GM18507 (cell line): Measurements from ENCODE around the gene PCARE.
"Not testable (repeated sequence)": the region's sequence is repeated elsewhere in the genome, so short reads cannot be mapped to it uniquely, and the experiment has no call there.

Experiments
- DNase-seq: peaks from one replicate; pipeline ENCODE4 v3.0.0; 2011; ENCODE audit warnings: low read depth; ENCODE audit not compliant: insufficient read length; ENCODE audit errors: extremely low spot score
- FAIRE-seq: peaks from 2 replicates; lab custom pipeline; 2011; peaks lifted over from hg19 to GRCh38; lab: Jason Lieb, UNC

Gene PCARE

DNA sequence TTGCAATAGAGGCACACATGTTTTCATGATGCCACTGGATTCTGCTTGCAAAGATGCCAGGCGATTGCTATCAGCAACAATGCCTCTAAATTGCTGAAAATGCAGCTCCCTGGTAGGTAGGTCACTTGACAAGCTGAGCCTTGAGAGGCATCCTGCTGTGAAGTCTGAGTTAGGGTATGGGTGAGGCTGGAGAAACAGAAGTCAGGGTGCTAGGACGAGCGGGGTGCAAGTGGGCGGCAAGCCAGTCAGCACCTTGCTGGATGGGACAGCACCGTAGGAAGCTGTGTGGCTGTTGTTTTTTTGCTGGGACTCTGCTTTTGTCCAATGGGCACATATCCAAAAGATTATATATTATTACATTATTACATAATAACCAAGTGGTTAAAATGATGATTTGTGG lies 30.4 kb upstream of the PCARE start:
- DNase-seq = no peak
- FAIRE-seq = no peak

DNA sequence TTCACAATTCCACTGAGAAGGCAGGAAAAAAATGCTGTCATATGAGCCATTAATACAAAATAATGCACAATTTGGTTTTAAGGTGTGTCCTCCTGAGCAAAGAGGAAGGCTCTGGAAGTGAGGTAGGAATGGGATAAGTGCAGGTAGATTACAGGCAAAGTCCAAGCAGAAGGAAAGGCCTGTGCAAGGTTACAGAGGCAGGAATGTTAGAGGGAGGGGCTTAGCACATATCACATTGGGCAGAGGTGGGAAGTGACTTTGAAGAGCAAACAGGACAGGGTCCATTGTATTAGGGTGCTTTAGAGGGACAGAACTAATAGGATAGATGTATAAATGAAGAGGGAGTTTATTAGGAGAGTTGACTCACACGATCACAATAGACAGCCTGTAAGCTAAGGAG lies 26.2 kb upstream of the PCARE start:
- no peak for DNase-seq
- no peak for FAIRE-seq

DNA sequence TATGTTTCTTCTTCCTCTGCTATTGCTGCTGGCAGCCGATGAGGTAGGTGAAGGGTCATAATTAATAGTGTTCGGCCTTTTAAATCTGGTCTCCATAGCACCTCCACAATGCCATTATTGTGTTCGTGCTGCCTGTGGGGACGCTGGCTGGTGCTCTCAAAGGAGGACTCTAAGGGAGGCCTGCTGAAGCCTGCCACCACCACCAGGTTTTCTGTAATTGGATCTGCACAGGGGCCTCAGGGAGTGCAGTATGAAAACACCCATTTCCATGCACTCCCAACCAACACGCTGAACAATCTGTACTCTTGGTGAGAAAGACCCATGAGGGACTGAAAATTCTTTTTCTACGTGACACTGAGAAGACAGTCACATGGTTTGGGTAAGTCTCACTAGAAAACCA lies 23.2 kb upstream of the PCARE start:
- DNase-seq = no peak
- no peak for FAIRE-seq

DNA sequence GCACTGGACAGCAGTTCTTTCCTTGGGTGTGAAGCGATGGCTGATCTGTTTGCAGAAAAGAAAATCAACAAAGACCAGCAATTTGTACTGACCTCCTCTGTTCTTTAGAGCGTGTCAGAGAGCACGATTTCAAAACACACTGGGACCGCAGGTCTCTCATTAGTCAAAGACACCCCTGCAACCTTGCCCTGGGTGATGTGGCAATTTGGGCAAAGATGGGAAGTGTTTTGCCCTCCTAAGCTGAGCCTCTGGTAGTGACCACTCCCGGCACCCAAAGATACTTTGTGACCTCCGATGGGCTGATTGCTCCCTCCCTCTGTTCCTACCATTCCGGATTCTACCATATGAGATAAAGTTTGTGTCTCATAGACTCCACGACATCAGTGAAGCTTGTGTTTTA lies 22.6 kb upstream of the PCARE start:
- FAIRE-seq = no peak
- no peak for DNase-seq

DNA sequence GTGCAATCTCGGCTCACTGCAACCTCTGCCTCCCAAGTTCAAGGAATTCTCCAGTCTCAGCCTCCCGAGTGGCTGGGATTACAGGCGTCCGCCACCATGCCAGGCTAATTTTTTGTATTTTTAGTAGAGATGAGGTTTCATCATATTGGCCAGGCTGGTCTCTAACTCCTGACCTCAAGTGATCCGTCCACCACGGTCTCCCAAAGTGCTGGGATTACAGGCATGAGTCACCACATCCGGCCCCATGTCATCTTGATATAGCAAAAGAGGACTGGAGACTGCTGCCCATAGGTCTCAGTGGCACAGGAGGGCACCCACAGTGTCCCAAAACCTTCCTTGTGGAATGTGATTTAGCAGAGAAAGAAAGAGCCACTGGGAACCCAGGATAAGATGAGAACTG lies 16.0 kb upstream of the PCARE start:
- not testable (repeated sequence) for FAIRE-seq, DNase-seq

DNA sequence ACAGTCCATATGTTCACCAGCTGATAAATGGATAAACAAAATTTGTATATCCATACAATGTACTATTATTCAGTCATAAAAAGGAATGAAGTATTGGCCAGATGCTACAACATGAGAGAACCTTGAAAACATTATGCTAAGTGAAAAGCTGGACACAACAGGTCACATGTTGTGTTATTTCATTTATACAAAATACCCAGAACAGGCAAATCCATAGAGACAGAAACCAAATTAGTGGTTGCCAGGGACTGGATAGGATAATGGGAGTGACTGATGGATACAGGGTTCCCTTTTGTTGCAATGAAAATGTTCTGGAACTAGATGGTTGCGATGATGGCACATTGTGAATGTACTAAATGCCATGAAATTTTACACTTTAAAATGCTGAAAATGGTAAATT lies 10.2 kb upstream of the PCARE start:
- DNase-seq (no peak), FAIRE-seq (peak; percentile 21)

DNA sequence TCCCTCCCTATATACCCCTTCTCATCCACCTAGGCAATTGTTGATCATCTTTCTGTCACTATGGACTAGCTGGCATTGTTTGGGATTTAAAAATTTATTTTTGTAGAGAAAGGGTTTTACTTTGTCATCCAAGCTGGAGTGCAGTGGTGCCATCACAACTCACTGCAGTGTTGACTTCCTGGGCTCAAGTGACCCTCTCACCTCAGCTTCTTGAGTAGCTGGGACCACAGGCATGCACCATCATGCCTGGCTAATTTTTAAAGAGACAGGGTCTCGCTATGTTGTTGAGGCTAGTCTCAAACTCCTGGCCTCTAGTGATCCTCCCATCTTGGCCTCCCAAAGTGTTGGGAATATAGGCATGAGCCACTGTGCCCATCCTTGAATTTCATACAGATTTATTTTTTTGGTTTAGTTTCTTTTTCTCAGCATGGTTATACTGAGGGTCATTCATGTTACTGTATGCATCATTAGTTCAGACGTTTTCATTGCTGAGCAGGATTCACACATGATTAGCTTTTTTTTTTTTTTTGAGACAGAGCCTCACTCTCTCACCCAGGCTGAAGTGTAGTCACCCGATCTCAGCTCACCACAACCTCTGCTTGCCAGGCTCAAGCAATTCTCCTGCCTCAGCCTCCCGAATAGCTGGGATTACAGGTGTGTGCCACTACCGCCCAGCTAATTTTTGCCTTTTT lies 8.6 kb upstream of the PCARE start:
- DNase-seq (no peak), FAIRE-seq (peak; percentile 83)

DNA sequence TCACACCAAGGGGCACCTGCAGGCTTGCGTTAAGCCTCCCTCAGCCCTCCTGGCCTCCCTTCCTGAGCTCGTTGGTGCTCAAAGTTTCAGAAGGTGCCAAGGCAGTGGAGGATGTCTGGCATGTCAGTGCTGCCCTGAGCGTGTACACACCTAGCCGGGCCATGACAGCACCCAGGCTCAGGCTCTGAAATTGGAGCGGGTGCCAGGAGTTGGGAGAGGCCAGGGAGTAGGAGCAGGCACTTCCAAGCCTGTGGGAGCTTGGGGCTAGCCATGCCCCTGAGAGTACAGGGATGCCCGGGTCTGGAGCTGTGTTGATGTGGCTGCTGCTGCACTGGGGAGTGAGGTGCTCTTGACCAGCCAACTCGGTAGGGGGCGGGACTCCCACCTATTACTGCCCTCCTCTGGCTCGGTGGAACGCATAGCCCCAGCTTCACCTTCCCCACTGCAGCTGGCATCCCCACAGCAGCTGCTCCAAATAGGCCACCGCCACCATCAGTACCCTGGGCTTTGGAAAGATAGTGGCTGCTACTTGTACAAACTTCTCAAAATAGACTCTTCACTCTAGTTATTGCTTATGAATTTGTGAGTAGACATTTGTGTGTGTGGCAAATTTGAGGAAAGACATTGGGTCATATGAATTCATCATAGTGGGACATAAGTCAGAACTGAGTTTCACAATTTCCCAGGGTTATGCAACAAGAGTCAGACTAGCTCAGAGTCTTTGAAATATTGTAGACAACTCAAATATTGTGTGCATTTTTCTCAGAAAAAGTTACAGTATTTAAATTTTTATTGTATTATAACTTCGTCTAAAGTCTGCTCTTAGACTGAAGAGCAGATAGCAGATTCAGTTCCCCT lies 6.8 kb upstream of the PCARE start:
- no peak for DNase-seq
- no peak for FAIRE-seq

DNA sequence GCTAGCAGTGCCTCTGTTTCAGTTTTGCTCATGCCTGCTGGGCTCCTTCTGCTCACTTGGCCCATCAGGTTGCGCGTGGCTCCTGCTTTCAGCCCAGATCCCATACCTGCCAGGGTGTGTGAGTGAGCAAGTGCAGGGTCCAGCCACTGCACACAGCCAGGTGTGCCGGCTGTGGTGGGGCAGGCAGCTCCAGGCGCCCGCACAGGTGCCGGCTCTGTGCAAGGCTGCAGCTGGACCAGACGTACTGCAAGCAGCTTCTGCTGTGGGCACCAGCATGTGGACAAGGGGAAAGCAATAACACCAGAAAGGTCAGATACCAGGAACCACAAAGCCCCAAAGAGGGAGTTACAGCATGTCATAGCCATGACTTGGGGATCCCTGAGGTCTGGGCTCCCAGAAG lies 5.6 kb upstream of the PCARE start:
- no peak for DNase-seq
- FAIRE-seq = no peak

DNA sequence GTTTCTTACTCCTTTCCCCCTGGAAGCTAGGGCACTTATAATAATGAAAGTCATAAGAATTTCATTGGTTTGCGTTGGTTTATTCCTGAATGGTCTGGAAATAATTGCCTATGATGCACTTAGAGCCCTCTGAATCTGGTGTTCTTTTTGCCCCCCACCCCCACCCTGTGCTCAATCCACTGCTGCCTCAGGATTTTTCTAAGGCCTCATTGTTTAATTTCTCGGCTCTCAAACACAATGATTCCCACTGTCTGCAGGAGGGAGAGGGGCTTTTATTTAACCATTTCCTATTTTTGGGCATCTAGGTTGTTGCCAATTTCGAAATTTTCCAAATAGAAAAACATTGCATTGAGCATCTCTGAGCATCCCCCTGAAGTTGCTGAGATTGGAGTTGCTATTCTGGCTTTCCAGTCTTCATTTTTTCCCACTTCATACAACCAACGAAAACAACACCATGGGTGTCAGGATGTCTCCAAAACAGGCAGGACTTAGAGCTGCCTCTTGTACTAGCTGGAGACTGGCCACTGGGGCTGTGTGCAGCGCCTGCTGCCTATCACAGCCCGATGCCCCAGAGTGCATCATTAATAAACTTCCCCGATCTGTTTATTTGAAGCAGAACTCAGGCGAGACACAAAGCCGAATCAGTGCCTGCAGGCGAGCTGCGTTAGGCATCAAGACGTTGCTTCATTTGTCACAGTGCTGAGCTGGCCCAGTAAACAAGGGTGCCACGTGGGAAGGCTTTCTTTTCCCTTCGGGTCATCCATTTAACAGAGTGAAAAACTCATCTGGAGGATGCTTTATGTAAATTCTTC lies 1.8 kb upstream of the PCARE start:
- DNase-seq (no peak), FAIRE-seq (no peak)

DNA sequence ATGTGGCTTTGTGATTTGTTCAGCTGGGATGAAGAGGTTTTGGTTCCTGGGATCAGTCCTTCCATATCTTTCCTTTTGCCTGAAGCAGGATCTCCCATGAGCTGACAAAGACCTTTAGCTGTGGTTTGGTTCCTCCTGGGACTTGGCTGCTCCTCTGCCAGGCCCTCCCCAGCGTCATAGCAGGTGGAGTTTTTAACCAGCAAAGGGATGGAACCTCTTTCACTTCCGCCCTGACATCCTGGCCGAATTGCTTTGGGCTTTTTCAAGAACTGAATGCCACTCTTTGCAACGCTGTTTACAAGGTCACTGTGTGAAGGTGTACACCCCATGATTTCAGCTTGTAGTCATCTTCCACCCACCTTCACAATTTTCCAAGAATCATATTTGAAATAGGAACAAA lies 390 bp downstream of the PCARE start:
- no peak for DNase-seq
- peak; percentile 56 for FAIRE-seq

DNA sequence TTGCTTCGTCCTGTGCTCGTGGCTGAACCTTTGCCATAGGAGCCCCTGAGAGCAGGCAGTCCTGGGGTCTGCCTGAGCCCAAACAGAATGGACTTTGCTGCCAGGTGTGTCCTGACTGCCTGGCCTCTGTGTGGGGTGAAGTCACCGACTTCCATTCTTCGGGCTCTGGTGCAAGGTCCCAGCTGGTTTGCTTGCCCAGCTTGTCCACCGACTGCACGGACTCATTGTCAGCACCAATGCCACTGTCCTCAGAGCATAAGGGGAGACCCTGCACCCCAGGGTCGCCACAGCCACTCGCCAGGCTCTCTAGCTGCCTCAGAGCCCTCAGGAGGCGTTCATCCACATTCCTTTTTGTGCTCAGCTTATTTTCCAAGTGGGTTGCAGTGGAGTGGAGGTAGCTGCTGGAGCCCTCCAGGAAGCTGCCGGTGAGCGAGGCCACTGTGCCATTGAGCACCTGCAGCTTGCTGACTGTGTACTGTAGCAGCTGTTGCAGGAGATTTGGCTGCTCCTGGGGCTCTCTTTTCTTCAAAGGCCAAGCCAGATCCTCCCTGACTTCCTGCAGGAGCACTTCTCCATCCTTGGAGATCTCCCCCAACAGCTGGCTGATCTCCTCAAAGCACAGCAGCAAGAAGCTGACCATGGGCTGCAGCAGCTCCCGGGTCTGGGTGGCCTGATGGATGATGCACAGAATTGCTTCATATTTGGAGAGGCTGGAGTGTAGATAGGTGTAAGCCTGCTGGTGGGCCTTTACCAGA lies 1.2 kb downstream of the PCARE start:
- FAIRE-seq = no peak
- no peak for DNase-seq

DNA sequence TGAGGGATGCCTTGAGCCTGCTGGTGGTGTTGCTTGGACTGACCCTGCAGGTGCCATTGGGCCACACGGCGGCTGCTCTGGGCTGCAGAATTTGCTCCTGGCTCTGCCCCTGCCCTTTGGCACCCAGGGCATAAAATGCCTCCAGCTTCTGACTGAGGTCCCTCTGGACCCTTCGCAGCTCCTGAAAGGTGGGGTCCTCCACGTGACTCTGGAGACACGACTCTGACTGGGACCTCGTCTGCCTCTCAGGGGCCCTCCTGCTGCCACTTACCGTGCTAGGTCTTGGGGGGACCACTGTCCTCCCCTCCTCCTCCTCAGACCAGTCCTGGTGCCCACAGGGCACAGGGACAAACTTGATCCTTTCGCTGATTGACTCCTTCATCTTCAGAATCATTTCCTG lies 2.1 kb downstream of the PCARE start:
- DNase-seq (no peak), FAIRE-seq (no peak)

DNA sequence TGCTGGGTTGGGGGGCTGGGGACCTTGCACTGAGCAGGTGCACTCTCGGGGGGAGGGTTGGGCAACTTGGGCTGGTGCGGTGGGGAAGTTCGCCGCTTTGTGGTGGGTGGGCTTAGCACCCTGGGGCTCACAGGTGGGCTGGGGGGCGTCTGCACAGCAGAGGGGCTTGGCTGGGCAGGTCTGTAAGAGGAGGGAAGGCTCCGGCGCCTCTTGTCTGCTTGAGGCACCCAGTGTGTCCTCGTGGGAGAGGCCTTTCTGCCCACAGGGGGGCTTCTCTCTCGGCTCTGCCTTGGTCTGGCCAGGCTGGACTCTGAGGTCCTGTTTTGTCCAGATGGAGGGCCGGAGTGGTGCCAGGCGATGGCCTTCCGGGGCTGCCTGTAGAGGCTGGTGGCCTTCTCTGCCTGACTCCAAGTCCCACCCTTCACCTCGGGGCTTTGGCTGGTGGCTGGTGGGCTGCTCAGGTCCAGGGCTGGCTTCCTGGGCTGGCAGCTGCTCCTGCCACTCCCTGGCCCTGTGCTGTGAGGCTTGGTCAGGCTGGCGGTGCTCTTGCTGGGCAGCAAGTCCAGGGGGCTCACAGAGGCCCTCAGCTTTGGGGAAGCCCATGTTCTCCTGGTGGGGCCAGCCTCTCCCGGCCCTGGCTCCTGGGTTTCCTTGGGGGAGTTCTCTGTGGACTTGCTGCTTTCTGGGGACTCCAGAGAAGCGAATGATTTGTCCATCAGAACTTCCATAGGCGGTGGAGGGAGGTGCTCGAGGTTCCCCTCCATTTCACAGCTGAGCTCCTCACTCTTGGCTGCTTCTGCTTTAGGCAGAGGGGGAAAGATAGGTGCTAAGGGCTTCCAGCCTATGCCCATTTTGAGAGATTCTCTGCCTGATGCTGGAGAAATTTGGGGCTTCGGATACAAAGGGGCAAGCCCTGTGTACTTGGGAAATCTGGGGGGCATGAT lies 3.0 kb downstream of the PCARE start:
- DNase-seq (no peak), FAIRE-seq (no peak)

DNA sequence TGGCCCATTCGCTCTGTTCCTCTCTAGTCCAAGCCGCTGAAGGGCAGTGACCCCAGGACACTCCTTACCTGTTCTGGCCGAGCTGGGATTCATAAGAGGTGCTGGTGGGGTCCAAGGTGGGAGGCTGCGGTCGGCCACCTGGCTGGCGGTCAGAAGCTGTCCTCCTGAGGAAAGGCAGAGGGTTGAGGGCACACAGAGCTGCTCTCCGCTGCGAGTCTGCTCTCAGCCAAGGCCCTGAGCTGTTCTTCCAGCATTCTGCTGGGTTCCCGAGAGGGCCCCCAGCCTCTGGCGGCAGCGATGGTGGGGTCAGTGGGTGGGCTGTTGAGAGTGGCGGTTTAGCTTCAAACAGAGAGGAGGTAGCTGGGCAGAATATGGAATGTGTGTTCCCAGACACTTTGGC lies 3.8 kb downstream of the PCARE start:
- DNase-seq (no peak), FAIRE-seq (no peak)

DNA sequence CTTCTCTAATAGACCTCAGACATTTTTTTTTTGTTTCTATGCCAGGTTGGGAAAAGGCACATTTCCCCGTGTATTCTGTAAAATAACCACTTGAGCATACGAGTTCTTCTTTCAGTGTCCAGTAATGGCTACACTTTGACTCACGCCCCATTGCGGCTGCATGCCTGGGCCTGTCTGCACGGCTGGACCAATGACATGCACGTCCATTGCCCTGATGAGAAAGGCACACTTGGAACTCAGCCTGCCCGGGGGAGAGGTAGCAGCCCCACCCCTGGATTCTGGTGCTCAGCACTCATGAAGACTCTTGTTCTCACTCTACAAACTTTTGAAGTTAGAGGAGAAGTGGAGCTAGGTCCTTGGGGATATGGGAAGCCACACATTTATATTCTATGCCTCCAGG lies 5.8 kb downstream of the PCARE start:
- no peak for FAIRE-seq
- DNase-seq = no peak

DNA sequence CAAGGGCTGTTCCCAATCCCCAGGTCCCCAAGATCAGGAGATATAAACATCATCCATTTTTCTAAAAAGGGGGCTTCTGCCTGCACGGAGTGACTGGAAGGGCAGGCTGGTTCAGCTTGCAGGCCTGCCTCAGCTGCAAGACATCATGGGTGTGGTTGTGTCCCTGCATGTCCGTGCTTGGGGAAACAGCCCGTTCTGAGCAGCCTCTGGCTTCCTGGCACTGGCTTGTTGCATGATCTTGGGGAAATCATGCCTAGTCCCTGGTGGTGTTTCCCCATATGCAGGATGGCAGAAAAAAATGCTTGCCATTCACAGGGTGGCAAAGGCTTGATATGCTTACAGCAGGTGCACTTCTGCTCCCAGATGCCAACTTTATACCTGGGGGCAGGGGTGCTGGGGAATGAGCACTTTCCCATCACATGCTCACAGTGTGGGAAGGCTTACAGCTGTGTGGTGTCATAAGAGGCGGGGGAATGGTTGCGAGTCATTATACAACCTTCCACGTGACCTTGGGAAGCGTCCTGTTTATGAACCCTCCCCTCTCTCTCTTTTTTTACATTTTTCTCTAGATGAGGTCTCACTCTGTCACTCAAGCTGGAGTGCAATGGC lies 7.2 kb downstream of the PCARE start:
- no peak for FAIRE-seq
- no peak for DNase-seq

DNA sequence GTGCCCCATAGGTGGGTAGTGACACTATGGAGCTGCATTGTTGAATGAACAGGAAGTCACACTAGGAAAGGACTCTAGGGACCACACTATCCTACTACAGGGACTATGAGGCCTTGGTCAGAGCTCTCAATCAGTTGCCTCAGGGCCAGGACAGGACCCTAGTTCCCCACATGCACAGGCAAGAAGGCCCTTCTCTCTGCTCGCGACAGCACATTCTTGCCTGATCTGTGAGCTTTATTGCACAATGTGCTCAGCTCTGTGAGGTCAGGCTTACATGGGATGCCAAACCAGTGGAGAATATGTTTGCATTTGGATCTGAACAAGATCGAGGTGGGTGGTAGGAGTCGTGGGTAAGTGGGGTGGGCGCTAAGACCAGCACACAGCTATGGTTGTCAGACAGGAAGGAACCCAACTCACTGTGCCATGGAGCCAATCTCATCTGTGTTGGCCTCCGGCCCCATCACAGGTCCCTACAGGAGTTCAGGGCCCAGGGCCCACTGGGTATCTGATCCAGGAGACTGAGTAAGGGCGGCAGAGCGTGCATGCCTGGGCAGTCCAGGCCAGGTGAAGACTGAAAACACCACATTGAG lies 8.0 kb downstream of the PCARE start:
- no peak for DNase-seq
- no peak for FAIRE-seq
